GM18499 (cell line): ENCODE measurements around the gene ZNF407.
A peak's percentile ranks its signal among the peaks of the same experiment; 100 is the strongest.

Experiments
- ATAC-seq: cut with Tn5 transposase; IDR thresholded peaks from one replicate; pipeline ENCODE4 v1.9.1; 2021; ENCODE audit warnings: moderate number of reproducible peaks; ENCODE audit not compliant: insufficient read depth, unreplicated experiment

Gene ZNF407

DNA sequence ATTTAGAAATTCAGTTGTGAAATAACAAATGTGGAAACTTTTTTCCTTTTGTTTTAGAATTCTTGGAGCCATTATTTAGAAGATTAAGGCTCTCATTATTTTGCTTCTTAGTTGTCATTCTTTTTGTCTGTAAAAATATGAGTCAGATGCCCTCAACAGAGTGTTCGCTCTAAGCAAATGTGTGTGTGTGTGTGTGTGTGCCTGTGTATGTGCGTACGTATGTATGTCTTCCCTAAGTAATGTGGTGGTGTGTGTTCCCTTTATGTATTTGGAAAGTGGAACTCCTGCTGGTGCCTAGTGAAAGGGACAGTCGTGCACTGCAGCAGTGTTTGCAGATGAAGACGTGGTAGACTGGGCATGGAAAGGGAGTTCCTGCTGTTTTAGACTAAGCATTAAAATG, 27.5 kb downstream of the ZNF407 start:
- ATAC-seq = no peak

- no peak for ATAC-seq
These were observed 28.6 kb downstream of the ZNF407 start for GRCh38 chr18:74626049-74626874.

- ATAC-seq = no peak
These were observed 33.1 kb downstream of the ZNF407 start for GRCh38 chr18:74630804-74631203.

GRCh38 chr18:74631212-74631611, 33.5 kb downstream of the ZNF407 start:
- ATAC-seq = no peak

- no peak for ATAC-seq
These were observed 34.1 kb downstream of the ZNF407 start for GRCh38 chr18:74631623-74632350.

GRCh38 chr18:74632351-74632679, 34.6 kb downstream of the ZNF407 start:
- ATAC-seq = no peak

- no peak for ATAC-seq
These were observed 35.2 kb downstream of the ZNF407 start for GRCh38 chr18:74632856-74633255.

DNA sequence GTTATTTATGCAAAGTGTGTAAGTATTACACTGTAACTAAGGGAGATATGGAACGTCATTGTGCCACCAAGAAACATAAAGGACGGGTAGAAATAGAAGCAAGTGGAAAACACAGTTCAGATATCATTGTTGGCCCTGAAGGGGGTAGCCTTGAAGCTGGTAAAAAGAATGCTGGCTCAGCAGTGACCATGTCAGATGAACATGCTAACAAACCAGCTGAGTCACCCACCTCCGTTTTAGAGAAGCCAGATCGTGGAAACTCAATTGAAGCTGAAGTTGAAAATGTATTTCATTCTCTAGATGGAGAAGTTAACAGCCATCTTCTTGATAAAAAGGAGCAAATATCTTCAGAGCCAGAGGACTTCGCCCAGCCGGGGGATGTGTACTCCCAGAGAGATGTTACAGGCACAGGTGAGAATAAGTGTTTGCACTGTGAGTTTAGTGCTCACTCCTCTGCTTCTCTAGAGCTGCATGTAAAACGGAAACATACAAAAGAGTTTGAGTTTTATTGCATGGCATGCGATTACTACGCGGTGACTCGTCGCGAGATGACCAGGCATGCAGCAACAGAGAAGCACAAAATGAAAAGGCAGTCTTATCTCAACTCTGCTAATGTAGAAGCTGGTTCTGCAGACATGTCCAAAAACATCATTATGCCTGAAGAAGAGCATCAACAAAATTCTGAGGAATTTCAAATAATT, 36.1 kb downstream of the ZNF407 start:
- no peak for ATAC-seq

GRCh38 chr18:74635224-74635975, 37.7 kb downstream of the ZNF407 start:
- no peak for ATAC-seq

DNA sequence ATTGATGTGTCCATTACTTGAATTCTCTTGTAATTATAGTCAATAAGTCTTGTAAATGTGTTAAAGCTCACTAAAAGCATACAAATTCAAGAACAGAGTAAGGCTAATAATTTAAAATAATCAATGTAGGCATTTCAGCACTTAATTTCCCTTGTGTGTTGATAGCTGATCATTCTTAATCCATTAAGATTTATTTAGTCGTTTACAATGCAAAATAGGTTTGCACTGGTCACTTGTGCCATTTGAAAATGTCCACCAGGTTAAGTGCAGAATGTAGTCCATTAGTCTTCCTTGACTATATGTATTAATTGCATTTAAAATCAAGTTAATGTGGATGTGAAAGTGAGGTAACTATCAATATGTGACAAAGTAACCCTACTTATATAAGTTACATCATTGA, 39.4 kb downstream of the ZNF407 start:
- ATAC-seq = no peak

- no peak for ATAC-seq
These were observed 40.5 kb downstream of the ZNF407 start for GRCh38 chr18:74638210-74638609.

DNA sequence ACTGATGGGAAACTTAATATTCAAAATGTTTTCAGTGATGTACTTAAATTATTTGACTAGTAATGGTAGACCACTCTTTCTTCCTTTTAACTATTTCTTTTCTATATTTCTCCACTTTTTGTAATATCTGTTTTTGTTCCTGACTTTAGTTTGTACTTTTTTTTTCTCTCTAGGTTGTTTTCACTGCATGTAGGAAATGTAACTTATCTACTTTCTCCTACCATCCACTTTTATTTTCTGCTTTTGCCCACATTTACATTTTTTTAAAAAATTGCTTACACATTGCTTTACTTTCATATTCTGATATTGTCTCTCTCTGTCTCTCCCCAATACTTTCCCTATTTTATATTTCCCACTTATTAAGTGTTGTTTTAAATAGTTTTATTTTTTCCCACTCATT, 47.0 kb downstream of the ZNF407 start:
- no peak for ATAC-seq

DNA sequence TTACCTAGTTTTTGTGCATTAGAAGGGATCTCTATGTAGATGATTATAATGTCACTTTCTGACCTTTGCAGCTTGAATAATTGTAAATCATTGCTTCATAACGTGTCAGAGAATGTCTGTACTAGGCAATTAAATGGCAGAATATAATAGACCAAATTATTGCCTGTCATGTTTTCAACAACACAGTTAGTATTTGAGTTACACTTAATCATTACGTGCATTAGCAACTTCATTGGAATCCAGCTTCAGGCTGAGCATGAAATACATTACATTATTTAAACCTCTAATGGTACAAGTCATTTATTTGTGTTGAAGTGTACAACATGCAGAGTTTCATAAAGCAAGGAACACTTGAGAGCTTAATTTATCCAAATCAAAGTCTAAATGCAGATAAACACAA, 48.0 kb downstream of the ZNF407 start:
- ATAC-seq = no peak

GRCh38 chr18:74651327-74652128, 53.9 kb downstream of the ZNF407 start:
- ATAC-seq = no peak

GRCh38 chr18:74652392-74652988, 54.8 kb downstream of the ZNF407 start:
- peak; percentile 54 for ATAC-seq

- no peak for ATAC-seq
These were observed 57.0 kb downstream of the ZNF407 start for GRCh38 chr18:74654638-74655037.

- ATAC-seq = no peak
These were observed 63.3 kb downstream of the ZNF407 start for GRCh38 chr18:74661008-74661407.

- no peak for ATAC-seq
These were observed 64.0 kb downstream of the ZNF407 start for GRCh38 chr18:74661691-74662090.

- no peak for ATAC-seq
These were observed 65.0 kb downstream of the ZNF407 start for GRCh38 chr18:74662622-74663021.
